Nucleus accumbens (tissue), 56 donors: ENCODE results near the gene CDKL4.
"Not testable (repeated sequence)": the region's sequence is repeated elsewhere in the genome, so short reads cannot be mapped to it uniquely, and the experiment has no call there.

Experiments used
- DNase-seq, 56 donors: peaks; one replicate each; lab custom pipeline; 2025; lab: John Stamatoyannopoulos, UW

The CDKL4 gene

DNA sequence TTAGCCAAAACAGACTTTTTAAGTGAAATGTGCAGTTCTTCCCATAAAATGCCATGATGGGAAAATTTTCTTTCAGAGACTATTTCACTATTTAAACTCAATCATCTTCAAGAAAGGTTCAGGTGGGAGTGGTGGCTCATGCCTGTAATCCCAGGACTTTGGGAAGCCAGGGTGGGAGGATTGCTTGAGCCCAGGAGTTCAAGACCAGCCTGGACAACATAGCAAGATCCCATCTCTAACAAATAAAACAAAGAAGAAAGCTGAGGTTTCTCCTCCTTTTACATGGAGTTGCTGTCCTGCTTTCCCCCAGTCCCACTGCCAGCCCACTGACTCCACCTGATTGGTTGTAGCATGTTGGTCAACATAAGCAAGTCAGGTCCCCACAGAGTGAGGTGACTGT, 97.1 kb downstream of the CDKL4 start:
- no peak for DNase-seq

DNA sequence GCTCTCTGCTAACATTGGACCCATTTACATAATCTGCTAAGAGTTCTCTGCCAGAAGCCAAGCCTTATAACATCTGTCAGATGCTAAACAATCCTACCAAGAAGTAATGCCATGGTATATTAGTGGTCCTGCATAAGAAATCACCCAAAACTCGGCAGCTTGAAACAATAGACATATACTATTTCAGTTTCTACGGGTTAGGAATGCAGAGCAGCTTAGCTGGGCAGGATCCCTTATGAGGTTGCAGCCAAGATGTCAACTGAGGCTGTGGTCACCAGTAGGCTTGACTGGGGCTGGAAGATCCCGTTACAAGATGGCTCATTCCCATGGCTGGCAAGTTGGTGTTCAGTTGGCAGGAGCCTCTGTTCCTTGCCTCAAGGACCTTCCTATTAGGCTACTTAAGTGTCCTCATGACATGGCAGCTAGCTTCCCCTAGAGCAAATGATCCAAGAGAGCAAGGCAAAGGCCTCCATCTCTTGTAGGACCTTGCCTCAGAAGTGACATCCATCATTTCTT, 97.8 kb downstream of the CDKL4 start:
- no peak for DNase-seq

DNA sequence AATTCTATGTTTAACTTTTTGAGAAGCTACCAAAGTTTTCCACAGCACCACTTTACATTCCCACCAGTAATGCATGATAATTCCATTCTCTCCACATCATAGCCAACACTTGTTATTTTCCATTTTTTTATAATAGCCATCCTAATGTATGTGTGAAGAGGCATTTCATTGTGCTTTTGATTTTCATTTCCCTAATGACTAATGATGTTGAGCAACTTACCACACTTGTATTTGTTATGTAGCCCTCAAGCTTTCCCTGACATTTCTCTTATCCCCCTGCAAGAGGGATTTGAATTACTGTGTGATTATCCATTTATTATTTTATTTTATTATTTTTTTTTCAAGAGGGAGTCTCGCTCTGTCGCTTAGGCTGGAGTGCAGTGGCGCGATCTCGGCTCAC, 99.4 kb downstream of the CDKL4 start:
- no peak for DNase-seq

DNA sequence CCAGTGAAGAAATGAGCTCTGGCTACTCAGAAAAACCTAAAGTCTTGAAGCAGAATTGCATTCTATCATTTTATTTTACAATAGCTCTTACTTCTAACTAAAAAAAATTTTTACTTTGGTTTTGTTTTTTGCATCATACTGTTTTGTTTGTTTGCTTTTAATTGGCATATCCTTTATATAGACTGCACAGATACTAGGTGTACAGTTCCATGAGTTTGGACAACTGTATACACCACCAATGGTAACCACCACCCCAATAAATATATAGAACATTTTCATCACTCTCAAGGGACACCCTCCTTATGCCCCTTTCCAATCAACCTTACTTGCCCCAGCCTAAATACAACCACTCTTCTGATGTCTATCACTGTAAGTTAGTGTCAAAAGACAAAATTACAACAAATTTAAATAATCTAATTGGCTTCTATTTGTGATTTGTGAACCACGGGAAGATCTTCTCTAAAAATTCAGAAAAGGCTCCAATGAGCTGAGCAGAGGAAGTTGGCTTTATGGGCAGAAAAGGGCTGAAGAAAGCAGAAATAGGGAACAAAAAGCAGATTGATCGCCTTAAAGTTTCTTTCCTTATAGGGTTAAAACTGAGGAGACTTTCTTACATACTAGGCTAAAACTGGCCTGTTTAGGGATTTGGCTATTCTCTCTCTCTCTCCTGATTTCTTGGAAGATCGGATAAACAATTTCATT, 100.7 kb downstream of the CDKL4 start:
- DNase-seq: no peak

DNA sequence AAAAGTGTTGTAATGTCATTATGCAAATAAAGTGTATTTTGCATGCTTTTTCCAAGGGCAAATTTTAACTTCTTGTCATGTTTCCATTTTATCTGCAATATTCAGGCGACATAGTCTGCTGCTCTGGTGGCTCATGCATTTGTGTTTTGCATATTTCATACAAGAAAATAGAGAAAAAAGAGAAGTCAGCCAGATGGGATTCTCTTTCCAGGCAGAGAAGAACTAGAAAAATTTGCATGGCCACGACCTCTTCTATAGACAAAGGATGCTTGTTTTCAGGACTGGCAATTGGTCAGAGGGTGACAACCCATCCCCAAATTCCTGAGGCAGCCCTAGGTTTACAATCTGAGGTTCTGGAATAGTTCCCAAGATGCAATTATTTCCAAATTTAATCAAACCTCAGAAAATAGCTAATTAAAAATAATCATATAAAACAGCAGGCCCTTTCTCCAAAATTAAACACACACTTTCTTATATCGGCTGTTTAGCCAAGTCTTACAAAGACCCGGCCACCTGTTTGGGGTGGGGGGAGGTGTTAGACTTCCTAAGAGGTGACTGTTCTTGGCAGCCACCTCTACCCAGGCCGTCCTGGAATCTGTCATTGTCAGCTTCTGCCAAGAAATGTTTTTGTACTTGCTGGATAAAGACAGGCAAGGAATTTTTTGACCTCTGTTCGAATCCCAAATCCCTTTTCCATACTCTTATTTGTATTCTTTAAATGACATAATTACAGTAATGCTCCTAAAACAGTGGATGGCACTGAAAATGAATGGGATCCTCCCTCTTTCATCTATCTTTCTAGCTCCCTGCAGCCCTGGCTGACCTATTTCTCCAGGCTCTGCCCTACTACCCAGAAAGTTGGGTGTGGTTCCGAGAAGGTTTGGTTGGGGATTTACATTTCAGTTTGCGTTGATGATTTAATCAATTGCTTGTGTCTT, 102.2 kb downstream of the CDKL4 start:
- DNase-seq: peak in 1 of 56 donors; percentile 17

- not testable (repeated sequence) for DNase-seq
Measured at GRCh38 chr2:39140948-39141333, 102.8 kb downstream of the CDKL4 start.

DNA sequence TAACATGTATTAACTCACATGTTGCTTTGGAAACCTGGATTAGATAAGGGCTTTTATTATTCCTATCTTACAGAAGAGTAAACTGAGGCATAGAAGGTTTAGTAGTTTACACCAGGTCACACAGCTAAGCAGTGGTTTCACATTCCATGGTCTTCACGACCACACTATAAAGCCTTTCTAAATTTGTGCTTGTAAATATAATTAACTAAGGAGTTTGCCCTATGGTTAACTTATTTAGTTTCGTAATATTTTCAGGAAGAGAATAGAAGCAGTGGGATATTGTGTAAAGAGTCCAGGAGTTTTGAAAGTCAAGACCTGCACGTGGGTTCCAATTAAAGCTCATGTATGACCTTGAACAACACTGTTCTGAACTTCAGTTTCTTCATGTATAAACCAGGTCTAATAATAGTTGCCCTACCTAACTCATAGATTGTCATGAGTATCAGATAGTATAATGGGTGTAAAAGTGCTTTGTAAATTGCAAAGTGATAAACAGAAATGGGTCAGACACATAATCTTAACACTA, 103.4 kb downstream of the CDKL4 start:
- DNase-seq: no peak

- DNase-seq: no peak
Measured at GRCh38 chr2:39139511-39140237, 104.1 kb downstream of the CDKL4 start.

GRCh38 chr2:39138837-39139211, 104.9 kb downstream of the CDKL4 start:
- DNase-seq: no peak

DNA sequence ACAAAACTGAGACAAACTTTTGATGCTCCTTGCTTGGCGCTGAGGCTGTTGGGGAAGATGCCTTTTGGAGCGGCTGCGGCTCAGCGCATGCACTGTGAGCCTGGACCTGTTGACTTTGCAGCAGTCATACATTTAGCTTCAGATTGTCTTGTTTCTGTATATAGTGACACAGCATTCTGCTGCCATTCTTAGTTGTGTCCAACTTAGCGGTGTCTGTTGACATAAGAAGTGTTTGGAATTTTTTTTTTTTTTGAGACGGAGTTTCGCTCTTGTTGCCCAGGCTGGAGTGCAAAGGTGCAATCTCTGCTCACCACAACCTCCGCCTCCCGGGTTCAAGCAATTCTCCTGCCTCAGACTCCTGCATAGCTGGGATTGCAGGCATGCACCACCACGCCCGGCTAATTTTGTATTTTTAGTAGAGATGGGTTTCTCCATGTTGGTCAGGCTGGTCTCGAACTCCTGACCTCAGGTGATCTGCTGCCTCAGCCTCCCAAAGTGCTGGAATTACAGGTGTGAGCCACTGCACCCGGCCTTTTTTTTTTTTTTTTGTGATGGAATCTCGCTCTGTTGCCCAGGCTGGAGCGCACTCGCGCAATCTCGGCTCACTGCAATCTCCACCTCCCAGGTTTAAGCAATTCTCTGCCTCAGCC, 105.5 kb downstream of the CDKL4 start:
- DNase-seq: not testable (repeated sequence)

DNA sequence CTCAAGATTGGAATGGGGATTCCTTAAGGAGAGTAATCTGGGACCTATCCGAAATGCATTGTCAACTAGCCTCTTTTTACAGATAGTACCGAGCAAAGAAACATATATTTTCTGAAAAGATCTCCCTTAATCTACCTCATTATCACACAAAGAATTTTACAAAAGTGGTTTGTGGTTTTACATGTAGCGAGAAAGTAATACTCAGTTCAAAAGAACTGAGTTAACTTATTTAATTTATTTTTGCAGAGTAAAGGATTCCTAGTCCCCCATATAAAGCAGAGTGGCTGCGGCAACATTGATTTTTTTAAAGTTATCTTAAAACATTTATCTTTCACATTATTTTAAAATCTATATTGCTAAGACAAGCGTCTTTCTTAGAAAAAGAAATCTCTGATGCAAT, 107.0 kb downstream of the CDKL4 start:
- no peak for DNase-seq

GRCh38 chr2:39135690-39136259, 108.0 kb downstream of the CDKL4 start:
- DNase-seq: peak in 5 of 56 donors; percentile 1 to 4 (median 2)

DNA sequence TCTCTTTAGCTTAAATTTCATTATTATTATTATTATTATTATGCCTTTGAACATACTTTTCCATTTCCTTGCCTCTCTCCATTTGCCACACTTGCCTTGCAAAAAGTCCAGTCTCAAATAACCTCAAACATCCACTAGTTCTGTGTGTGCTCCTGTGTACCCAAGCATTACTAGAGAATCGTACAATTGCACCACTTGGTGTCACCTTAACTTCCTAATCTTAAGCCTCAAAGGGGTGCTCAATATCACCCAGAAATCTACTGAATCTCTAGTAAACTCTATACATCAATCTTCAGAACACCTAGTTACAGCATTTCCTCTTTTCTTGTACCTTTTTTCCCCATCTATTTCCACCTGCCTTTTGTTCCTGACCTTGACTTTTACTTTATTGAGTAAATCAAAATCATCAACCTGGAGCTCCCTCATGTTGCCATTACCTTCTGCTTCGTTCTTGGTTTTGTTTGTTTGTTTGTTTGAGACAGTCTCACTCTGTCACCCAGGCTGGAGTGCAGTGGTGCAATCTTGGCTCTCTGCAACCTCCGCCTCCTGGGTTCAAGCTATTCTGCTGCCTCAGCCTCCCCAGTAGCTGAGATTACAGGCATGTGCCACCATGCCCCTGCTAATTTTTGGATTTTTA, 110.4 kb downstream of the CDKL4 start:
- no peak for DNase-seq

DNA sequence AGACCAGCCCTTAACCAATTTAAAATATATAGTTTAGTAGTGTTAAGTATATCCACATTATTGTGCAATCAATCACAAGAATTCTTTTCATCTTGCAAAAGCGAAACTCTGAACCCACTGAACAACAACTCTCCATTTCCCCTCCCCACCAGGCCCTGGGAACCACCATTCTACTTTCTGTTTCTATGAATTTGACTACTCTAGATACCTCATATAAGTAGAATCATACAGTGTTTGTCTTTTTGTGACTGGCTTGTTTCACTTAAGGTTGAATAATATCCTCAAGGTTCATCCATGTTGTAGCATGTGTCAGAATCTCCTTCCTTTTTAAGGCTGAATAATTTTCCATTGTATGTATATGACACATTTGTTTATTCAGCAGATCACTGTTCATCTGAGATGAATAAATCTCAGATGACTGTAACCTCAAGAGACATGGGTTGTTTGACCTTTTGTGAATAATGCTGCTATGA, 114.8 kb downstream of the CDKL4 start:
- no peak for DNase-seq

- no peak for DNase-seq
Measured at GRCh38 chr2:39127973-39128372, 115.8 kb downstream of the CDKL4 start.
